Activated CD8-positive, alpha-beta memory T cell treated with anti-CD3 and anti-CD28 coated beads, Interleukin-2, amount 10 ng/mL, durations not matched to agents 7 days and 5 days (primary cell): ENCODE data around the gene TSBP1. TPM values are rescaled to one million over a fixed set of nuclear protein-coding genes. Genes with fewer than 3 reads are reported as not detected.
A peak's percentile ranks its signal among the peaks of the same experiment; 100 is the strongest.

Experiments
- ATAC-seq: fragments of 150-1000 bp; cut with Tn5 transposase; one replicate; pipeline ENCODE4 v1.10.0; 2021; ENCODE audit warnings: moderate library complexity
- CTCF ChIA-PET: fragments of 350-600 bp; sonication (Branson Sonifier 250); formaldehyde crosslinking; loops from one replicate; lab custom pipeline; 2021; ENCODE audit warnings: antibody characterized with exemption; lab: Charles Lee
- DNase-seq: peaks from one replicate; pipeline ENCODE4 v3.0.0-alpha.2; 2020
- H3K27ac Mint-ChIP-seq: one replicate; pipeline ENCODE4 v1.8.0; 2021; ENCODE audit warnings: mild to moderate bottlenecking, mixed read lengths
- H3K27me3 Mint-ChIP-seq: one replicate; pipeline ENCODE4 v1.8.0; 2021; ENCODE audit warnings: mixed read lengths
- H3K36me3 Mint-ChIP-seq: one replicate; pipeline ENCODE4 v1.8.0; 2021; ENCODE audit warnings: mild to moderate bottlenecking, mixed read lengths
- H3K4me1 Mint-ChIP-seq: one replicate; pipeline ENCODE4 v1.8.0; 2021; ENCODE audit warnings: mixed read lengths
- H3K4me3 Mint-ChIP-seq: one replicate; pipeline ENCODE4 v1.8.0; 2021; ENCODE audit warnings: mild to moderate bottlenecking, moderate library complexity, mixed read lengths
- H3K9me3 Mint-ChIP-seq: one replicate; pipeline ENCODE4 v1.8.0; 2022; ENCODE audit warnings: low read depth, mixed read lengths
- total RNA-seq, 2 experiments: library from RNA; stranded (reverse); gene quantifications; one replicate each; pipeline ENCODE4 v1.2.3, GENCODE V29; 2021

Gene TSBP1, protein sequence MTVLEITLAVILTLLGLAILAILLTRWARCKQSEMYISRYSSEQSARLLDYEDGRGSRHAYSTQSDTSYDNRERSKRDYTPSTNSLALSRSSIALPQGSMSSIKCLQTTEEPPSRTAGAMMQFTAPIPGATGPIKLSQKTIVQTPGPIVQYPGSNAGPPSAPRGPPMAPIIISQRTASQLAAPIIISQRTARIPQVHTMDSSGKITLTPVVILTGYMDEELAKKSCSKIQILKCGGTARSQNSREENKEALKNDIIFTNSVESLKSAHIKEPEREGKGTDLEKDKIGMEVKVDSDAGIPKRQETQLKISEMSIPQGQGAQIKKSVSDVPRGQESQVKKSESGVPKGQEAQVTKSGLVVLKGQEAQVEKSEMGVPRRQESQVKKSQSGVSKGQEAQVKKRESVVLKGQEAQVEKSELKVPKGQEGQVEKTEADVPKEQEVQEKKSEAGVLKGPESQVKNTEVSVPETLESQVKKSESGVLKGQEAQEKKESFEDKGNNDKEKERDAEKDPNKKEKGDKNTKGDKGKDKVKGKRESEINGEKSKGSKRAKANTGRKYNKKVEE
- total RNA-seq: not detected

DNA sequence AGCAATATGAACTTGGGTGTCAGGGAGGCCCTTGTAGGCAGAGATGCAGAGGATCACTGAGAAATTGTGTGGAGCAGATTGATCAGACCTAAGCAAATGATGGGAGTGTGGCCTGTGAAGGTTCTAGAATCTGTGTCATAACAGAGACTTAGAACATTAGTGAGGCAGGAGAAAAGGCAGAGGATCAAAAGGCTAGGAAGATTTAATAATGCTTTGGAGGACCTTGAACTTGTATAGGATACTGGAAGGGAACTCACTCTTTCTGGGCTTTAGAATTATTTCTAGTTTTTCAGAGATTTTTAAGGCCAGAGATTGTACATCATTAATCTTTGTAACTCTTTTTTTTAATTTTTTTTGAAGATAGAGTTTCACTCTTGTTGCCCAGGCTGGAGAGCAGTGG lies at the start of gene TSBP1:
TSBP1 (minus strand) TSS at position 101 of the 400 bp plus-strand sequence. CDS start 197 bp downstream, outside the sequence.
- Mint-ChIP-seq H3K9me3 (no peaks in the 10 kb centered on the region), H3K27me3 (peaks cover 43% of the 10 kb centered on the region), H3K27ac (no peak within 1 kb of the TSS), H3K4me3 (no peak within 1 kb of the TSS), H3K4me1 (peaks cover 2% of the 10 kb centered on the region), H3K36me3 (no peaks in the 10 kb centered on the region)
- DNase-seq: no peak
- CTCF ChIA-PET: no interaction called here
- ATAC-seq: no peak

DNA sequence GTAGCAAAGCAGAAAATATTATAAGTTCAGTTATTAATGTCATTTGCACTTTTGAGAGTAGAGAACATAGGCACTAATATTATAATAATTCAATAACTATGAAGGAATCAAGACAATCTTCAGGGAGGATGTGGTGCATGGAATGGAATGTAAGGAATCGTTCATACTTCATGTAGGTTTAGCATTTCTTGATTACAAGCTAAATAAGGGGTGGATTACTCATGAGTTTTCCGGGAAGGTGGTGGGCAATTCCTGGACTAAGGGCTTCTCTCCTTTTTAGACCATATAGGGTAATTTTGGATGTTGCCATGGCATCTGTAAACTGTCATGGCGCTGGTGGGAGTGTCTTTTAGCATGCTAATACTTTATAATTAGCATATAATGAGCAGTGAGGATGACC lies 44.3 kb upstream of the TSBP1 start:
- CTCF ChIA-PET: interaction anchor here (4.4 to 7.3 kb wide), 5 partner anchors 8 to 371 kb away, joined by 31 to 72 read pairs (median 49); no protein-coding TSS in a partner anchor
- H3K4me1 Mint-ChIP-seq: peaks cover 10% of the 10 kb centered on the region
- DNase-seq (no peak), ATAC-seq (no peak)
- no peak overlapping the region for H3K4me3 Mint-ChIP-seq
- peaks cover 74% of the 10 kb centered on the region for H3K27me3 Mint-ChIP-seq
- no peak overlapping the region for H3K27ac Mint-ChIP-seq
- H3K36me3 Mint-ChIP-seq: no peaks in the 10 kb centered on the region
- H3K9me3 Mint-ChIP-seq: no peaks in the 10 kb centered on the region

DNA sequence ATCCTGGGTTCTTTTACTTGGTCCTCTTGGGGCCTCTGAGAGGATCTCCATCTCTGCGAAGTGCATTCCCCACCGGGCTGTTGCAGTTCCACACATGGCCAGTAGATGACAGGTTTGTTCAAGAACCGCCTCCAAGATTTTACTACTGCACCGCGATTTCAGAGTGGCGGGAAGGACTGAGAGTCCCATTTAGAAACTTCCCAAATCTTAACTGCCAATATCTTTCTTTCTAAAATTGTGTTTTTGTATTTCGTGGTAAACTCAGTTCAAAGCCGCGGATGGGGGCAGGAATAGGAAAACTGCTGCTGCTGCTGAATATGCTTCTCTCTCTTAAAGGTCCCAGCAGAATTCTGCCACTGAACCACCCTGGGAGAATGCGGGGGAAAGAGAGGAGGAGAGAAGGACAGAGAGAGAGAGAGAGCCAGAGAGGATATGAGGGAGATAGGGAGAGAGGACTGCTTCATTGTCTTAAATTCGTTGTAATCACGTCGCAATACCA lies 43.9 kb upstream of the TSBP1 start:
- Mint-ChIP-seq H3K4me3 (no peak overlapping the region), H3K4me1 (peaks cover 10% of the 10 kb centered on the region), H3K27me3 (peaks cover 69% of the 10 kb centered on the region), H3K9me3 (no peaks in the 10 kb centered on the region), H3K36me3 (no peaks in the 10 kb centered on the region), H3K27ac (no peak overlapping the region)
- peak; percentile 86 for DNase-seq
- peak; percentile 80 for ATAC-seq
- CTCF ChIA-PET: interaction anchor here (1.1 to 7.3 kb wide), 10 partner anchors 9 to 384 kb away, joined by 4 to 72 read pairs (median 22); partner anchors contain the start of gene HLA-DRA

DNA sequence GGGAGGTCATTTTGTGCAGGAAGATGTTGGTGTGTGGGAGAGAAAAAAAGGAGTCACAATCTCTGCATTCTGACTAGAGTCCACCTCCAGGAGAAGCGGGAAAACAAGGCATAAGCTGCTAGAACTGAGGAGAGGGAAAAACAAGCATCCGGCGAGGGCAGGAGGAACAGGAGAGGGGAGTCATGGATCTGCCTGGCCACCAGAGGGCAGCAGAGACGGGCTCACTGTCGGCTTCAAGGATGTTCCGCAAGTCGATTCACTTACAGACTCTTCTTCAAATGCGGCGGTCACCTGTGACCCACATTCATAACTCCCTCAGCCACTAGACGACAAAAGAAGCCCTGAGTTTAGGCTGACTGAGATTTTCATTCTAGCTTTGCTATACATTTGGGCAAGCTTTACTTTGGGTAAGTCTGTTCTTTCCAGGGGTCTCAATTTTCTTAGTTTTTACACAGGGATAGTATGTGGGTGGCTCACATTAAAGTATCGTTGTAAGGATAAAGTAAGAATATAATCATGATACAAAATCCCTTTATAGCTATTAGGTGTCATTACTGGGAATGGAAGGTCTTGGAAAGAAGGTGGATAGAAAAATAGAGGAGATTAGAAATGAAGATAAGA lies 41.8 kb upstream of the TSBP1 start:
- CTCF ChIA-PET: interaction anchor here (0.7 to 7.3 kb wide), 27 partner anchors 11 to 441 kb away, joined by 3 to 72 read pairs (median 5); partner anchors contain the start of genes HLA-DRA, PSMB9 and TAP1
- DNase-seq: peak; percentile 88
- H3K4me1 Mint-ChIP-seq: peaks cover 10% of the 10 kb centered on the region
- H3K36me3 Mint-ChIP-seq: no peaks in the 10 kb centered on the region
- no peaks in the 10 kb centered on the region for H3K9me3 Mint-ChIP-seq
- no peak overlapping the region for H3K27ac Mint-ChIP-seq
- H3K27me3 Mint-ChIP-seq: peaks cover 62% of the 10 kb centered on the region
- peak; percentile 81 for ATAC-seq
- H3K4me3 Mint-ChIP-seq: no peak overlapping the region

DNA sequence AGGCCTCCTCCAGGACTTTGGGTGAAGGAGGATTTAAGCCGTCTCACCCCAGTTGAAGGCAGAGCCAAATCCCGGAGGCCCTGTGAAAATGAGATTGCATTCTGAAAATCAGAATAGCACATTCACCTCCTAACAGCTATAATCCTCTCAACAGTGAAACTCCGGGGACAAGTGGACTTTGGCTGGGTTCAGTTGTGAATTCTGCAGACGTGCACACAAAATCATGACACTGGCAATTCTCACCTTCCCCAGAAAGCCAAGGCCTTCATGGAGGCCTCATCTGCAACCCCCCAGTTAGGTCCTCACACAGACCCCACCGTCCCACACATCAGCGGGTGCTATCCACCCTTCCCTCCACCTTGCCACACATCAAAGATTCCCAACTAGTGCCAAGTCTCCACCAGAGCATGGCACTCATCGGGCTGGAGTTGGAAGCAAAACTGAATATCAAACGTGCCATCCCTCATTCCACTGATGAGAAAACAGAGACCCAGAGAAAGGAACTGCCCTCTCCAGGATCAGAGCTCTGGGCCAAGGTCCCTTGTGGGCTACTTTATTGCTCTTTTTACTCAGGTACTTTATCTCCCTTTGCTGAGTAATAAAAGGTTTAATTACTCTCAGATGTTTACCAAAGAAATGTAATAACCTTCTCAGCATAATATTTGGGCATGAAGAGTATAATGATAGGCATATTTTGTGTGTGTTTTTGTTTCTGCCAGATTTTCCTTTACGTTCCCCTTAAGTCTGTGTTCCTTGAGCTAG lies 40.0 kb upstream of the TSBP1 start:
- Mint-ChIP-seq H3K27ac (no peak overlapping the region), H3K27me3 (peaks cover 68% of the 10 kb centered on the region), H3K9me3 (no peaks in the 10 kb centered on the region), H3K36me3 (no peaks in the 10 kb centered on the region), H3K4me1 (peaks cover 10% of the 10 kb centered on the region), H3K4me3 (no peak overlapping the region)
- DNase-seq: no peak
- ATAC-seq: no peak
- CTCF ChIA-PET: interaction anchor here (0.9 to 7.3 kb wide), 7 partner anchors 11 to 382 kb away, joined by 3 to 72 read pairs (median 31); no protein-coding TSS in a partner anchor

DNA sequence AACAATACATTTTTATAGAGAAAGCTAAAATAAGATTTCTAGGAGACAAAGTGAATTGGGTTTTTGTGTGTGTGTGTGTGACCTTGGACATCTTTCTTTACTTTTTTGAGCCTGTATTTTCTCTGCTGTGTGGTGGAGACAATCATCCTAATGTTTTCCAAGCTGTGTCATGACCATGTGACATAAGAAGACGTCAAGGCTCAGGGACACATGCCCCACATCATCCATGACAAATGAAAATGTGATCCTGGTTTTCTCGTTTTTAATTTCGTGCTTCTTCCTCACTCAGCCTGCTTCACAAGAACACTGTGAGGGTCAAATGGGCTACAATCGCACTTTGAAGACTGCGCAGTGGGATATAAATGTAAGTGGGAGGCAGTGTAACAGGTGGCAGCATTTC lies 39.2 kb upstream of the TSBP1 start:
- ATAC-seq: no peak
- CTCF ChIA-PET: interaction anchor here (1.2 to 5.5 kb wide), 4 partner anchors 36 to 376 kb away, joined by 3 to 49 read pairs (median 4); no protein-coding TSS in a partner anchor
- peaks cover 10% of the 10 kb centered on the region for H3K4me1 Mint-ChIP-seq

DNA sequence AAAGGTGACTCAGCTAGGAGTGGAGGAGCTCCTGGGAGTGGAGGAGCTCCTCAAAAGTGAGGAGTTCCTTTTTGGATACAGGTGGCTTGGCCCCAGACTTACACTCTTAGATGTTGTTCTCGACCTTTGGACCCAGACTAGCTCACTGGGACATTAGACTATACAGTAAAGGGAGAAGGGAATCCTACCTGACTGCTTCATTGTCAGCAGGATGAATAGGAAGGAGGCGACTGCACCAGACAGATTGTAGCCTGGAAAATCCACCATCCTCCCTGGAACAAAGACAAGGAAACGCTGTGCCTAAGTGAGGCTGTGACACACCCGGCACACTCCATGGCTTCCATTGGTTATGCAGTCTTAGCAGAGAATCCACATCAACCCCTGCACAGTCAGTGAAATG lies 35.2 kb upstream of the TSBP1 start, which contains the start of gene BTNL2:
BTNL2 (minus strand) TSS at position 325 of the 400 bp plus-strand sequence; CDS start at position 267, 58 bp downstream.
- Mint-ChIP-seq H3K27ac (no peak within 1 kb of the TSS), H3K4me1 (no peaks in the 10 kb centered on the region), H3K27me3 (peaks cover 66% of the 10 kb centered on the region), H3K9me3 (no peaks in the 10 kb centered on the region), H3K4me3 (no peak within 1 kb of the TSS), H3K36me3 (no peaks in the 10 kb centered on the region)
- DNase-seq: no peak
- CTCF ChIA-PET: no interaction called here
- no peak for ATAC-seq

More for the DNA sequence above, 39.2 kb upstream of the TSBP1 start:
- no peak for DNase-seq
- H3K4me3 Mint-ChIP-seq: no peak overlapping the region
- no peak overlapping the region for H3K27ac Mint-ChIP-seq
- no peaks in the 10 kb centered on the region for H3K36me3 Mint-ChIP-seq
- H3K27me3 Mint-ChIP-seq: peaks cover 70% of the 10 kb centered on the region
- H3K9me3 Mint-ChIP-seq: no peaks in the 10 kb centered on the region

DNA sequence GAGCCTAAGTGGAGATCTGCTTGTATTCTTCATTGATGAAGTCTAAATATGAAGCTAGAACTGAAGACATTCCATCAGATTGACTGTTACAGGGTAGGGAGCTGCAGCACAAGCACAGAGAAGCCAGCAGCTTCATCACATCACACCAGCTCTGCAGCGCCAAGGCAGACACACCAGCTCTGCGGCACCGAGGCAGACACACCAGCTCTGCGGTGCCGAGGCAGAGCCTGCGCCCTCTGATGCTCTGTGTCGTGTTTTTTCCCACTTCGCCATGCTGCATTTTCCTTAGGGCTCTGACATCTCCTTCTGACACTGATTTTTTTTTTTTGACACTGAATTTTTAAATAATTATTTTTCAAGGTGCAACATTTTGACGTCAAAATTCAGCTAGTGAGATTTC lies 34.5 kb upstream of the TSBP1 start:
- DNase-seq (no peak), ATAC-seq (no peak)
- Mint-ChIP-seq H3K4me1 (no peaks in the 10 kb centered on the region), H3K27ac (no peak overlapping the region), H3K27me3 (peaks cover 67% of the 10 kb centered on the region), H3K36me3 (no peaks in the 10 kb centered on the region), H3K9me3 (no peaks in the 10 kb centered on the region), H3K4me3 (no peak overlapping the region)
- CTCF ChIA-PET: interaction anchor here (0.7 to 1.1 kb wide), 2 partner anchors 9 to 13 kb away, joined by 3 read pairs; no protein-coding TSS in a partner anchor

DNA sequence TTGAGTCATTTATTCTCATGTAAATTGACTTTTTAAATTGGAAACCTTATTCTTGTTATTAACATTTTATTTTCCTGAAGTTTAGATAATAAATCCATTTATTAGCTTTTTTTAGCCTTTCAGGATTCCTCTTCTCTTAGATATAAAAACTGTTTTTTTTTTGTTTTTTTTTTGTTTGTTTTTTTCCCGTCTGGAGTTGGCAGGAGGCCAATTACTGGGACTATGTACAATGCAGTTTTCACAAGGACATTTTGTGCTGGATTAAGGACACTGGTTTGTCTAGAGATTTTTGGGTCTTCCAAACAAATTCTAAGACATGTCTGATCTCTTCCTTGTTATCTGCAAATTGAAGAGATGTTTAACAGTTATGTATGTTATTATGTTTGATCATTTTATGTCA lies 34.0 kb upstream of the TSBP1 start:
- H3K36me3 Mint-ChIP-seq: no peaks in the 10 kb centered on the region
- peaks cover 67% of the 10 kb centered on the region for H3K27me3 Mint-ChIP-seq
- no peak for ATAC-seq
- no peak overlapping the region for H3K27ac Mint-ChIP-seq
- no peak for DNase-seq
- H3K4me1 Mint-ChIP-seq: no peaks in the 10 kb centered on the region
- H3K9me3 Mint-ChIP-seq: no peaks in the 10 kb centered on the region
- CTCF ChIA-PET: interaction anchor here (1.1 kb wide), 1 partner anchor 9 kb away, joined by 3 read pairs; no protein-coding TSS in a partner anchor
- H3K4me3 Mint-ChIP-seq: no peak overlapping the region

DNA sequence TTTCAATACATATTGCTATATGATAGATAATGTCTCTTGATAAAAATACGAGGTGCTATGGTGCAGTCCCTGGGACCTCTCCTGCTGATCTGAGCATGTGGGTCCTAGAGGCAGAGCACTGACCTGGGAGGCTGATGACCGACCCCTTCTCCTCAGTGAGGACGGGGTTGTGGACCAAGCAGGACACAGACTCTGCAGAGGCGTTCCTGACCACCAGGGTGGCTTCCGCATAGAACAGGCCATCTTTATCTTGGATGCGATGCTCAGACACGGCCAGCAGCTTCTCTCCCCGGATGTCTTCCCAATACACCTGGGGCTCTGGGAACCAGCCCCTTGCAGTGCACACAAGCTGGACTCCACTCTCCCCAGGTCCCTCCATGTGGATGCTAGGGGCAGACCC lies 31.1 kb upstream of the TSBP1 start:
- Mint-ChIP-seq H3K9me3 (no peaks in the 10 kb centered on the region), H3K36me3 (no peaks in the 10 kb centered on the region), H3K27ac (no peak overlapping the region), H3K27me3 (peaks cover 69% of the 10 kb centered on the region), H3K4me1 (no peaks in the 10 kb centered on the region), H3K4me3 (no peak overlapping the region)
- no peak for ATAC-seq
- CTCF ChIA-PET: interaction anchor here (1.2 to 8.2 kb wide), 2 partner anchors 12 to 436 kb away, joined by 3 to 57 read pairs; partner anchors contain the start of gene TAP2
- no peak for DNase-seq

DNA sequence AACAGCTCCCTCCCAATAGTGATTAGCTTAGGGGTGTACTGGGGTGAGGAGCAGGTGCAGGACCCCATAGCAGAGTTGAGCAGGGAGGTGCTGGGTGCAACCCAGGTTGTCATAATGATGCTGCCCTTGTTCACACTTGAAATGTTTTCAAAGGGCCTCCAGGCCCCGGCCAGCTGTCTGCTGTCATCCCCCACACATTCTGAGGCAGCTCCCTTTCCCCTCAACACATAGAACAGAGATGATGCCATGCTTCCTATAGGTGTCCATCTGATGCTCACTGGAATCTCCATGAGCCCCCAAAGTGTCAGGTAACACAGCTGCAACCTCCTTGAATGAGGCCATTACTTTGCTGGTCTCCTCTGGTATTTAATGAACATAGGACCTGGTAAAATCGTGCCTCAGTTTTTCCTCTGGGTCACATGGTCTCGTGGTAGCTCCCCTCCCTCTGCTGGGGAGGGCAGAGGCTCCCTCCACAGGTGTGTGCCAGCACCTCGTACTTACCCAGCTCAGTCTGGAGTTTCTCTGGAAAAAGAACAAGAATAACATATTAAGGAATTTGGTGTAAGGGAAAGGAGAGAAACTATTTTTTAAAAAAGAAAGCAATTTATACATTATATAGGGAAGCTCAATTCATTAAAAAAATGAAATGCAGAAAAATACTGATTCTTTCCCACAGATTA lies 29.7 kb upstream of the TSBP1 start:
- Mint-ChIP-seq H3K36me3 (no peaks in the 10 kb centered on the region), H3K4me1 (peaks cover 6% of the 10 kb centered on the region), H3K27me3 (peaks cover 55% of the 10 kb centered on the region), H3K4me3 (no peak overlapping the region), H3K27ac (no peak overlapping the region), H3K9me3 (no peaks in the 10 kb centered on the region)
- CTCF ChIA-PET: interaction anchor here (1.2 to 8.2 kb wide), 4 partner anchors 13 to 437 kb away, joined by 3 to 57 read pairs (median 3); partner anchors contain the start of gene TAP2
- DNase-seq (no peak), ATAC-seq (no peak)
